ENCODE measurements around the gene RAB36. TPM values are rescaled to one million over a fixed set of nuclear protein-coding genes. Genes with fewer than 3 reads are reported as not detected.

Gene RAB36
- polyA plus RNA-seq, 3 donors = 0.37 to 0.78 (median 0.49) TPM

GRCh38 chr22:23192133-23192532 lies 46.9 kb downstream of the RAB36 start:
- H4K20me1 ChIP-seq (ENCODE audit: insufficient read depth, low read length) = peaks cover 56% of the 10 kb centered on the region
- no peak overlapping the region for H3K4me2 ChIP-seq (replicated peaks; ENCODE audit: extremely low read depth, low read length, poor library complexity, severe bottlenecking)

GRCh38 chr22:23192558-23192957 lies 47.3 kb downstream of the RAB36 start:
- H3K4me3 Mint-ChIP-seq = no peak overlapping the region
- no peak overlapping the region for H3K9ac ChIP-seq (ENCODE audit: insufficient read depth, low read length, poor library complexity, severe bottlenecking)
- peak overlapping the region in 2 of 7 donors; percentile 15 to 33 for H3K27ac Mint-ChIP-seq
- H3K36me3 ChIP-seq (replicated peaks in 1 of 2; ENCODE audit: control insufficient read depth in 1 of 2, insufficient read depth in 2 of 2, low read length in 2 of 2) = peaks cover 12 to 52% of the 10 kb centered on the region in 2 donors
- intact Hi-C loops (cut with micrococcal nuclease) = no loop called here
- H2AFZ ChIP-seq (ENCODE audit: insufficient read depth, low read depth, low read length, poor library complexity, severe bottlenecking) = no peak overlapping the region
- H4K20me1 ChIP-seq (ENCODE audit: insufficient read depth, low read length) = peaks cover 60% of the 10 kb centered on the region
- peaks cover 3% of the 10 kb centered on the region in 2 donors for H3K4me1 ChIP-seq (ENCODE audit: control insufficient read depth in 1 of 2, insufficient read depth in 2 of 2, low read length in 2 of 2)
- H3K27me3 Mint-ChIP-seq (ENCODE audit: low read depth in 3 of 3) = peaks cover 0 to 2% (median 0%) of the 10 kb centered on the region in 3 donors
- WGBS (ENCODE audit: insufficient coverage) = 92% methylated on average over 3 of the region's 4 CpGs
- H3K9me3 Mint-ChIP-seq = no peaks in the 10 kb centered on the region
- TF ChIP-seq CTCF (IDR thresholded peaks at IDR 0.05) = no peak
- H3K36me3 Mint-ChIP-seq = peaks cover 40 to 65% of the 10 kb centered on the region in 2 donors
- H3K79me2 ChIP-seq (ENCODE audit: insufficient read depth, low read length) = peaks cover 98% of the 10 kb centered on the region
- no peak overlapping the region for H3K27ac ChIP-seq (ENCODE audit: low read depth in 1 of 2, low read length in 2 of 2)
- H3K9me3 ChIP-seq (replicated peaks in 1 of 2; ENCODE audit: control insufficient read depth in 1 of 2, insufficient read depth in 1 of 2, low read length in 2 of 2) = no peaks in the 10 kb centered on the region
- DNase-seq = no peak
- peaks cover 17% of the 10 kb centered on the region for H3K4me1 Mint-ChIP-seq
- H3K4me2 ChIP-seq (replicated peaks; ENCODE audit: extremely low read depth, low read length, poor library complexity, severe bottlenecking) = no peak overlapping the region
- no peak overlapping the region for H3K4me3 ChIP-seq (replicated peaks in 1 of 3; ENCODE audit: low read depth in 2 of 3, low read length in 3 of 3)
- H3K27me3 ChIP-seq (ENCODE audit: control insufficient read depth in 2 of 2, insufficient read depth in 2 of 2, low read length in 2 of 2) = no peaks in the 10 kb centered on the region

More at GRCh38 chr22:23192133-23192532, 46.9 kb downstream of the RAB36 start:
- H3K36me3 Mint-ChIP-seq = peaks cover 42 to 69% of the 10 kb centered on the region in 2 donors
- TF ChIP-seq CTCF (IDR thresholded peaks at IDR 0.05) = no peak
- peaks cover 0 to 2% (median 0%) of the 10 kb centered on the region in 3 donors for H3K27me3 Mint-ChIP-seq (ENCODE audit: low read depth in 3 of 3)
- no peak for DNase-seq
- H3K4me1 Mint-ChIP-seq = peaks cover 14% of the 10 kb centered on the region
- Histone ChIP-seq H3K79me2 (ENCODE audit: insufficient read depth, low read length) (peaks cover 98% of the 10 kb centered on the region), H3K4me1 (ENCODE audit: control insufficient read depth in 1 of 2, insufficient read depth in 2 of 2, low read length in 2 of 2) (no peaks in the 10 kb centered on the region), H3K9ac (ENCODE audit: insufficient read depth, low read length, poor library complexity, severe bottlenecking) (no peak overlapping the region), H3K27me3 (ENCODE audit: control insufficient read depth in 2 of 2, insufficient read depth in 2 of 2, low read length in 2 of 2) (no peaks in the 10 kb centered on the region), H3K27ac (ENCODE audit: low read depth in 1 of 2, low read length in 2 of 2) (no peak overlapping the region), H3K4me3 (replicated peaks in 1 of 3; ENCODE audit: low read depth in 2 of 3, low read length in 3 of 3) (no peak overlapping the region), H3K9me3 (replicated peaks in 1 of 2; ENCODE audit: control insufficient read depth in 1 of 2, insufficient read depth in 1 of 2, low read length in 2 of 2) (no peaks in the 10 kb centered on the region), H2AFZ (ENCODE audit: insufficient read depth, low read depth, low read length, poor library complexity, severe bottlenecking) (no peak overlapping the region), H3K36me3 (replicated peaks in 1 of 2; ENCODE audit: control insufficient read depth in 1 of 2, insufficient read depth in 2 of 2, low read length in 2 of 2) (peaks cover 12 to 52% of the 10 kb centered on the region in 2 donors)
- H3K4me3 Mint-ChIP-seq = no peak overlapping the region
- intact Hi-C loops (cut with micrococcal nuclease) = no loop called here
- 87% methylated on average over 4 of the region's 5 CpGs for WGBS (ENCODE audit: insufficient coverage)
- H3K27ac Mint-ChIP-seq = no peak overlapping the region
- H3K9me3 Mint-ChIP-seq = no peaks in the 10 kb centered on the region
